ELF-1 (cell line): ENCODE data around the gene DOC2A.
A peak's percentile ranks its signal among the peaks of the same experiment; 100 is the strongest.

Source experiments
- DNase-seq: peaks from one replicate; pipeline ENCODE4 v3.0.0-alpha.2; 2016; ENCODE audit warnings: low read depth, low spot score

The DOC2A gene

DNA sequence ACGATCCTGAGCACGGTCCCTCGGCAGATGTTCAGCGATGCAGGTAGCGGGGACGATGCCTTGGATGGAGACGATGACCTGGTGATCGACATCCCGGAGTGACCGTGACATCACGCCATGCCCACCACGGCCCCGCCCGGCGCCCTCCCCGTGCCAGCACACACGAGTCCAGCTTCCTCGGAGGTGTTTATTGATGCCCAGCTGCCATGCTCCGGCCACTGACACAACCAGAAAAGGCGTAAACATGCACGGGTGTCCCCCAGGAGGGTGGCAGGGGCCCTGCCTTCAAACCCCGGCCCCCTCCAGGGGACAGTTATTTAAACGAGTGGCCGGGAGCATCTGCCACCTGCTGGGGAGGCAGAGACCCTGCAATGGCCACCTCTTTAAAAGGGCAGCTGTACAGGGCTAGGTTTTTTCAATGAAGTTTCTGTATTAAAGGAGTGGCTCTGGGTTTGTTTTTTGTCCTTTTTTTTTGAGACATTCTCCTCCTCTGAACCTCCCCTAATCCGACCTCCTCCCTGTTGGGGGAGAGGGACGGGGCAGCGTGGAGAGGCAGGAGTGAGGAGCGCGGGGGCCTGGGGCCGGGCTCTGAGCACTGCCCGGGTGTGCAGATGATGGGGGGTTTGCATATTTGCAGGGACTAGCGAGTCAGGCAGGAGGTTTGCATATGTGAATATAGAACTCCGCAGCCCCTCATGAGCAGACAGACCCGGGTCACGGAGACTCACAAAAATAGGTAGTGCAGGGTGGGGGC, 5.3 kb downstream of the DOC2A start:
- no peak for DNase-seq

DNA sequence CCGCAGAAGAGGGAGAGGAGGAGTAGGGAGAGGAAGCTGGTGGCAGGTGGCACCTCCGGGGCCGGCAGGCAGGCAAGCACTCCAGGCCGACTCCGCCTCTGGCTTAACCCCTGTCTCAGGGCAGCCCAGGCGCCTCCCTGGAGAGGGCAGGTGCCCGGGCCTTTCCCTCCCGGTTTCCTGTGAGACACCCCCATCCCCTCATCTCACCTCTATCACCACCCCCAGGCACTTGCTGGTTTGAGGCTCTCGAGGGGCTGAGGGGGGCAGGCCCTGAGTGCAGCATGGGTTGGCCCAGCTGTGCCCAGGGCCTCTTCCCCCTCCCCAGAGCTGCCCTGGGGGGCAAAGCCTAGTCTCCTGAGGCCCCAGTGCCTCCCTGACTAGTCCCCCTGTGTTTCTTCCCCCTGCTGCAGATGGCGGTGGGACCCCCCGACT, 6.0 kb downstream of the DOC2A start:
- DNase-seq = no peak

DNA sequence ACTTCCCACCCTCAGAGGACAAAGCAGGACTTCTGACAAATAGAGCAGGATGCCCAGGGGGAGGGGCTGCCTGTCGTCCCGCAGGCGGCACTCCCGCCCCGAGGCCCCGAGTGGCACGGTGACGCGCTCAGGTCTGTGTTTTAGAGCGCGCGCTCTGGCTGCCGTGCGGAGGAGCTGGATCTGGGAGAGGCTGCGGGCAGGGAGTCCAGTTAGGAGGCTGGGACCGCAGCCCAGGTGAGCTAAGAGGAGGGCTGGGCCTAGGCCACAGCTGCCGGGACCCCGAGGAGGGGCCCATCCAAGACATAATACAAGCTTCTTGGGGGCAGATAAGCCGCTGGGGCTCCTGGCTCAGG, 6.4 kb downstream of the DOC2A start:
- DNase-seq = no peak

DNA sequence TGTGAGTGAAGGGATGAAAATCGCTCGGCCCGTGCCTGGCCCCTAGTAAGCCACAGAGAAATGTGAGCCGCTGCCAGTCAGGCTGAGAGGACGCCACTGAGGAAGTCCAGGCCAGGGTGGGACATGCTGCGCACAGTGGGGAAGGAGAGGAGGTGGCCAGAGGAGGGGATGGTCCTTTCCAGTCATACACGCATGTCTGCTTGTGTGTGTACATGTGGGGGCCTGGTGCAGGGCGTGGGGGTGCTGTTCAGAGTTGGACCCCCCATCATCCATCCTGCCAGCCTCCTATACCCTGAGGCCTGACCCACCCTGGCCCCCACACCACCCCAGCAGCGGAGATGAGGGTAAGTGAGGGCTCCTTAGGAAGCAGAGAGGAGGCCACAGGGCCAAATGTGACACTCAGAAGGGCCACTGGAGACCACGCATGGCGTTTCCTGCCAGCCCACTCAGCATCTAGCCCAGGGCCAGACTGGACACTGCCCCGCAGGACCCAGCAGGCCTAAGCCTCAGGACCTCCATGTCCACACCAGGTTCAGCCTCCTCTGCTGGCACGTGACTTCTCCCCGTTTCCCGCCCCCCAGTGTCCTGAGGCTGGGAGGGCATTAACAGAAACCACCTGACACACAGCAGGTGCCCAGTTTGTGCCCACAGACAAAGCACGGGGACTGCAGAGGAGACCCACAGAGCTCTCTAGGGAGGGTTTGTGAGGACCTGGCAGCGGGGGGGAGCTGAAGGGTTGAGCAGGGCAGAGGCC, 7.0 kb downstream of the DOC2A start:
- no peak for DNase-seq

DNA sequence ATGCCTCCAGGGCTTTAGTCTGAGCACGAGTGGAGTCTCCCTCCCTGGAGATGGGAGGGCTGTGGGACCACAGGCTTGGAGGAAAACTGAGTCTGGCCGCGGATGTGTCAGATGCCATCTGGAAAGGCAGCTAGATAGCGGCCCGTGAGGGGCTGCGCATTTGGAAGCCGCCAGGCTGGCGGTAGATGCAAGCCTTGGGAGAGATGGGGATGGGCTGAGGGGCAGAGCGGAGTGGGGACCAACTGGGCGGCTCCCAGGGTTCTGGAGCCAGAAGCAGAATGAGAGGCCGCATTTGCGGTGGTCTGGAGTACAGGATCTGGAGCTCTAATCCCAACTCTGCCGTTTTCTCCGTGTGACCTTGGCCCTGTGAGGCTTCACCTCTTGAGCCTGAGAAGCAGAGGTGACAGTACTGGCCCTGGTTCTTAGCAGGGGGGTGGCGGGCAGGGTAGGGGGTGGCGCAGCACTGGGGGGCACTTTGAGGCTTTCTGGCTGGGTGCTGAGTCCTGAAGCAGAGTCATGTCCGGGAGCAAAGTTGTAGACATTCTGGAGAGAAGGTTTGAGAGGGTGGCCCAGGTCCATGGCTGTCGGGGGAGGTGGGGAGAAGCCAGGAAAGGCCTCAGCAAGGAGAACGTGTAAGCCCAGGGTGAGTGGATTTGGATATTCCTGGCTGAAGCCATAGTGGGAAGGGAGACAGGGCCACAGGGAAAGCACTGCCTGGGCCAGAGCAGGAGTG, 8.0 kb downstream of the DOC2A start:
- no peak for DNase-seq

DNA sequence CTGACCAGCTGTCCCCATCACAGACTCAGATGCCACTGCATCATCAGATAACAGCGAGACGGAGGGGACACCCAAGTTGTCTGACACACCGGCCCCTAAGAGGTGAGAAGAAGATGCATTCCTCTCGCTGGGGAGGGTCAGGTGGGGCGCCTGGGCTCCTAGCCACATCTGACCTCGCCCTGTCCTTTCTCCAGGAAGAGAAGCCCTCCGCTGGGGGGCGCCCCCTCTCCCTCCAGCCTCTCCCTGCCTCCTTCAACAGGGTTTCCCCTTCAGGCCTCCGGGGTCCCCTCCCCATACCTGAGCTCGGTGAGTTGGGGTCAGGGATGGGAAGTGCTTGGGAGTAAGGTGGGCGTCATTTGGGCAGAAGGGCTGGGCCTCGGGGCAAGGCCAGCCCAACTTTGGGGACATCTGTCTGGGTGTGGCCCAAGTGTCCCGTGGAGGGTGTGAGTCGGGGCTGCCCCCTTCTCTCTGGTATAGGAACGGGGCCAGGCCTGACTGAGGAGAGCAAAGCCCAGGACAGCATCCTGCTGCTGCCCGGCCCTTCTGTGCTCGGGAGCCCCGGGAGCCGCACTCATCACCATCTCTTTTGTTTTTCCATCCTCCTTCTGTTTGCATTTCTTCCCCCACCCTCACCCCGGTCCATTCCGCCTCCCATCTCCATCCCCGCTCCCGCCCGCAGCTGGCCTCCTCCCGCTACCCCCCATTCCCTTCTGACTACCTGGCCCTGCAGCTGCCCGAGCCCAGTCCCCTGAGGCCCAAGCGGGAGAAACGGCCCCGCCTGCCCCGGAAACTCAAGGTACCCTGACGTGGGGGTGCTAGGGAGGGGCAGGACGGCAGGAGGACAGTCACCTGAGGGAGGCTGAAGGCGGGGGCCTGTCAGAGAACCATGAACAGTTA, 9.8 kb downstream of the DOC2A start:
- DNase-seq = no peak

DNA sequence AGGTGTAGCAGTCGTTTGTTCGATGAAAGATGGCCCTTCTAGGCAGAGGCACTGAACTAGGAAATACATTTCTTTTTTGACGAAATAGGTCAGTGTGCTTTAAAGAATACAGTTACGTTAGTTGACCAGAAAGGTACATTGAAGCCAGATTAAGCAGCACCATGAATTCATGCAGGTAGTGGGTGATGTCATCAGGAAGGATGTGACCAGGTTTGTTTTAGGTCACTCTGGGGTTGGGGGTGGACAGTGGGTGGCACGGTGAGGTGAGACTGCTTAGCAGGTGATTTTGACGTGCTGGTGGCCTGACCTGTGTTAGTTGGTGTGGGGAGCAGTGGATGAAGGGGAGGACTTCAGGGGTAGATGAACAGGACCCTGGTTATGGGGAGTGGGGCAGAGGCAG, 11.2 kb downstream of the DOC2A start:
- no peak for DNase-seq

DNA sequence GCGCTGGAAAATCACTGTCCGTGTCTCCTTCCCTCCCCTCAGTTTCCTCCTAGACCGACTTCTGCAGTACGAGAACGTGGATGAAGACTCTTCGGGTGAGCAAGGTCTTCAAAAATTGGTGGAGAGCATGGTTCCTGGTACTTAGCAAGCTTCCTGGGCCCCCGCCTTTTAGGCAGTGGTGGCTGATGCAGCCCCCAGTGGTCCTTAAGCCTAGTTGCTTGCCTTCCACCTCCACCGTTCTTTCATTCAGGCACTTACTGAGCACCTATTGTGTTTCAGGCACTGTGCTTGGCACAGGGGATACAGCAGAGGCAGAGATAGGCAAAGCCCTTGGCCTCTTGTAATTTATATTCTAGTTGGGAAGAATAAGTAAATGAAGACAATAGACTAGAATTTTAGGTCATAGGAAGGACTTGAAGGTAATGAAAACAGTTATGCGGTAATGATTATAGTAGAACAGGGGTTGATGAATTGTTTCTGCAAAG, 14.0 kb downstream of the DOC2A start:
- DNase-seq = no peak

DNA sequence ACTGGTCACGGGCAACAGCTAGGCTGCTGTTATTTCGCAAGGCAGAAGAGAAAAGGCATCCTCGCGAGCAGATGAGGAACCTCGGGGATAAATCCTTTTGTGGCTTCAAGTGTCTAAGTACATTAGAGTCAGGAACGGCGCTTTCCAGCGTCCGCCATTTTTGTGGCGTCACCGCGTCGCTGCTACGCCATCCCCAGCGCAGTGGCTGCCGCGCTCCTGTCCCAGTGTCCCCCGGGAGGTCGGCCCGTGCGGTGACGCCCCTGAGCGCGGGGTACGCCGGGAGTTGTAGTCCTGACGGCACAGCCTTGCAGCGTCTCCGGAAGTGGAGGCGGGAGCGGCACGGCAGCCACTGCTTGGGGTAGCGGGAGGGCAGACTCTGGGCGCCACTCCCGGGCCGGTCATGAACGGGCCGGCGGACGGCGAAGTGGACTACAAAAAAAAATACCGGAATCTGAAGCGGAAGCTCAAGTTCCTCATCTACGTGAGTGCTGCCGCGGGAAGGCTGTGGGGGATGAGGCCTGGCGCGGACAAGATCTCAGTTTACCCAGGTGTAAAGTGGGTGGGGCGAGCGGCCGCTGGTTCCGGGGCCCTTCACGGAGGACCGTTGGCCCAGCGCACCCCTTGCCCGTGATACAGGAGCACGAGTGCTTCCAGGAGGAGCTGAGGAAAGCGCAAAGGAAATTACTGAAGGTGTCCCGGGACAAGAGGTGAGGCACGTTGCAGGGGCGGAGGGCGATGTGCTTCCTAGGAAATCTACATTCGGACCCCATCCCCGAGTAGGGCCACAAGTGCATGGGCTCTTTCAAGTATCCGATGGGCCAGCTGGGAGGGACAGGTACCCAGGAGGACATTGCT, 14.7 kb downstream of the DOC2A start, which contains the start of gene INO80E:
INO80E (plus strand) TSS at position 331 of the 855 bp plus-strand sequence; CDS start at position 401, 70 bp downstream.
- peak; percentile 97 for DNase-seq

DNA sequence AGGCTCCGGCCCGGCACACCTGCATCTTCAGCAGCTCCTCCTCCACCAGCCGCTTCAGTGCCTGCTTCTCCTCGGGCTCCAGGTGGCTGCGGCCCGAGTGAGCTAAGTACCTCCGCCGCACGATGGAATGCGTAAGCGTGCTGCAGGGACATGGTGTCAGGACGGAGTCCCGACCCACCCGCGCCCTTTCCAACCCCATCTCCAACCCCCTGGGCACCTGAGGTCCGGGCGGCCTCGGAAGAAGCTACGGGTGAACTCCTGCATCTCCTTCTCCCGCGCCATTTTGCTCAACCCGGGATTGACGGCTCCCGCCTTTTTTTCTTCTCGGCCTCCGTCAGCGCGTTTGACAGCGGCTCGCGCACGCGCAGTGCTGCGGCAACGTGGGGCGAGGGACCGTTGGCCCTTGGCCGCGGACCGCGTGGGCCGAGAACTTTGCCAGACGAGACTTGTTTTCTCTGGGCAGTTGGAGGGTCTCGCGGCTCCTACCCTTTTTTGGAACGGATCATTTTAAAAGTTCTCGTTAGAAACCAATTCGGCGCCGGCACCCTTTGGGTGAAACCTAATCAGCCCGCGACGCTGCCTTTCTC, 15.4 kb downstream of the DOC2A start, which contains the start of gene HIRIP3:
HIRIP3 (minus strand) TSS at position 294 of the 587 bp plus-strand sequence; CDS start at position 282, 12 bp downstream.
- peak; percentile 92 for DNase-seq

DNA sequence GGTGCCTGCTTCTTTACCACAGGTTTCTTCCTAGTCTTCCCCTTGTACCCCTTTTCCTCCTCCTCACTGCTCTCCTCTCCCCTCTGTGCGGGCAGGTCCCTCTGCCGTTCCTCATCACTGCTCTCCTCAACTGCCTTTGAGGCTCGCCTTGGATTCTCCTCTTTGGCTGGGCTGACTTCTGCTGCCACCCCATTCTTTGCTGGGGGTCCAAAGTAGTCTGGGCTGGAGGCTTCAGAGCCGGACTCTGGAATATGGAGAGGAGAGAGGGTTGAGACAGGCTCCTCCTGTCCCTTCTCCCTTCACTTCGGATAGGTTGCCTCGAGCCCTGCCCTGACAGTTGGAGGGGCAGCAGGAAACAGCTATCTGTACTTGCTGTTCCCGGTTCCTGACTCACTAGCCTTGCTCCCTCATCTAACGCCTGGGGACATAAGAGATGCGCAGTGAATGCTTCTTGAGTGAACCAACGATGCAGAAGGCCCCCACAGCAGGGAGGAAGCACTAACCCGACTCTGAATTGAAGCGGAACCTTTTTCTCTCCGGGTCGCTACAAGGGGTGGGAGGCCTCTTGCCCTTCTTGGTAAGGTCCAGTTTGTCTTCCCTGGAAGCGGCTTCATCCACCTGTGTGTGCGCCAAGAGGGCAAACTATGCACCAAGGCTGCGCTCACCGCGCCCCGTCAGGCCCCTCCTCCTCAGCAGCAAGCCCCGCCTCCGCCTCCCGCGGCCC, 16.1 kb downstream of the DOC2A start:
- DNase-seq = no peak

DNA sequence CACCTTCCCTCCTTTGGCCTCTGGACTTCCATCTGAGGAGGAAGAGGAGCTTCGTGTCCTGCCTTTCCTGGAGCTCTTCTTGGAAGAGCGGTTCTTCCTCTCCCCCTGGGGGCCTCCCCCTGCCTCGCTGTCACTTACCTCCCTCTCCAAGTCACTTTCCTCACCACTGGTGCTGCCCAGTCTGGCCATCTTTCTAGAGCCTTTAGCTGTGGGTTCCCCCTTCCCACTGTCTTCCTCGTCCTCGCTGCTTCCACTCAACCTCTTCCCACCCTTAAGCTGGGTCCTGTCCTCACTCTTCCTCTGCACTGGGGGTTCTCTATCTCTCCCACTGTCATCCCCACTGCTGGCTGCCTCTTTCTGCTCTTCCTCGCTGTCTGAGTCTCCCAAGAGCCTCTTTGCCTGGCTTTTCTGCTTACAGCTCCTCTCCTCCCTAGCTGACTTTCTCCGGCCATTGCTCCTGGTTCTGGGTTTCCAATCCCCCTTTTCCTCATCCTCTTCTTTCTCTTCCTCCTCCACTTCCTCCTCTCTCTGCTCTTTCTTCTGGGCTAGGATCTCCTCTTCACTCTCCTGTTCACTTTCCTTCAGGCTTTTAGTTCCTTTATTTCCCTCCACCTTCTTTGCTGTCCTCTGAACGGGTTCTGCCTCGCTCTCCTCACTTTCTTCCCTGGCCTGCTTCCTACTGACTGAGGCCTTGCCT, 16.8 kb downstream of the DOC2A start:
- no peak for DNase-seq

DNA sequence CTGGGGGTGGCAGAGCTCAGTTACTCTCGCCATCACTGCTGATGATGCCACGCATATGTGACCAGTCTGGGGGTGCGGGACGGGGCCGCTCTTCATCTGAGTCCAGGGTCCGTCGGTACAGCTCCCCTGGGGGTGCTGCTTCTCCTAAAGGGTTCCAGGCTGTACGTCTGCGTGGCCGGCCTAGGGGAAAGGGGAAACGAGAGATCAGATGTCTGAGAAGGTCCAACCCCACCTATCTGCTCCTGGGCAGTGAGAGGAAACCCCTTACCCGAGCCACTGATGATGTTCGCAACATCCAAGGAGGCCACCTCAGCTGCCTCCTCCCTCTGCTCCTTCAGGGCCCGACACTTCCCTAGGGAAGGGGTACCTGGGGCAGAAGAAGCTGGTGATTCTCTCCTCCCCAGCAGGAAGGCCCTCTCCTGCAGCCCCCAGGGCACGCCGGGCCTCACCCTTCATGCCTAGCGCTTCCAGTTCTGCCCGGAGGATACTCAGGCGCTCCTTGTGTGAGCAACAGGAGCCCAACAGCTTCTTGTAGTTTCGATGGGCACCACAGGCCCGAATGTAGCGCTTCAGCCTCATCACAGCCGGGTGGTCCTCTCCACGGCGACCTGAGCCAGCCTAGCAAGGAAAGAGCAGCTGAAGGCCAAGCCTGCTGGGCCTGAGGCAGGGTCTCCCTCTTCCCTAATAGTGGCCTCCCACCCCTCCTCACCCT, 17.5 kb downstream of the DOC2A start:
- DNase-seq = no peak

DNA sequence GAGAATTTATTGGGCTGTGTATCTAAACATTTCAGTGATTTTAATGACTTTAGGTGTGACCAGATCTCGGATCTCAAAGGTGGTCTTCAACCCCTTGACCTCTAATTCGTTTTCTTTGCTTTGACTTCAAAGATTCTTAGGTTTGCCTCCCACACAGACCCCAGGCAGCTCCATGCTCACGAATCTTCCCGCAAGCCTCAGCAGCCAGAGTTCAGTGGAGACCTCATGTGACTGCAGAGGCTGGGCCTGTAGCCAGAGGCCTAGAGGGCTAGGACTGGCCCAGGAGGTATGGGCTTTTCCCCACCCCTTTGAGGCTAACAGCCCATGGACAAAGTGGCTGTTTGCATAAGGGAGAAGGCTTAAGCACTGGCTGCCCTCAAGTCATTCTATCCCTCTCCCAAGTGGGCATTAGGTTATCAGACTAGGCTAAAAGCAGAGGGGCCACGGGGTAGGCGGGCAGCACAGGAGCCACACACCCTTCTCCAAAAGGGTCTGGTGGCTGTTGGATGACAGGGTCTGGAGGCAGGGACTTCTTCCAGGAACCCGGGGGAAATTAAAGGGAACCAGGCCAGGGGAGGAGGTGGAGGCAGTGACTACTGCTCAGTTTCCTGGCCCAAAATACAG, 18.4 kb downstream of the DOC2A start:
- no peak for DNase-seq

DNA sequence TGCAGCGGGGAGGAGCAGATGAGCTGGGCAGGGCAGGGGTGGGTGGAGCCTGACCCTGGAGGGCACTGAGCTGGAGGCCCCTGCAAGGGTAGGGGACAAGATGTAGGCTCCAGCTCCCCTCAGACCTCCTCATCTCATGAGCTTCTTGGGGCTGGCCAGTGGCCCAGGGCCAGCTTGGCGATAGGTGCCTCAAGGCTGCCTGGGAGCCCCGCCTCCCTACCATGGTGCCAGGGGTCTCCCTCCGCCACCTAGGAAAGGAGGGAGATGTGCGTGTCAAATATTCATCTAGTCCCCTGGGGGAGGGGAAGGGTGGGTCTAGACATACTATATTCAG, 19.3 kb downstream of the DOC2A start:
- no peak for DNase-seq

DNA sequence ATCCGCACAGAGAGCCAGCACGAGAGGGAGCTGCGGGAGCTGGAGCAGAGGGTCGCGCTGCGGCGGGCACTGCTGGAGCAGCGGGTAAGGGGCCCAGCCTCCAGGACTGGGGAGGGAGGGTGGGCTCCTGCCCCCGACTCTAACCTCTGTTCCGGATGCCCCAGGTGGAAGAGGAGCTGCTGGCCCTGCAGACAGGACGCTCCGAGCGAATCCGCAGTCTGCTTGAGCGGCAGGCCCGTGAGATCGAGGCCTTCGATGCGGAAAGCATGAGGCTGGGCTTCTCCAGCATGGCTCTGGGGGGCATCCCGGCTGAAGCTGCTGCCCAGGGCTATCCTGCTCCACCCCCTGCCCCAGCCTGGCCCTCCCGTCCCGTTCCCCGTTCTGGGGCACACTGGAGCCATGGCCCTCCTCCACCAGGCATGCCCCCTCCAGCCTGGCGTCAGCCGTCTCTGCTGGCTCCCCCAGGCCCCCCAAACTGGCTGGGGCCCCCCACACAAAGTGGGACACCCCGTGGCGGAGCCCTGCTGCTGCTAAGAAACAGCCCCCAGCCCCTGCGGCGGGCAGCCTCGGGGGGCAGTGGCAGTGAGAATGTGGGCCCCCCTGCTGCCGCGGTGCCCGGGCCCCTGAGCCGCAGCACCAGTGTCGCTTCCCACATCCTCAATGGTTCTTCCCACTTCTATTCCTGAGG, 19.8 kb downstream of the DOC2A start:
- no peak for DNase-seq

DNA sequence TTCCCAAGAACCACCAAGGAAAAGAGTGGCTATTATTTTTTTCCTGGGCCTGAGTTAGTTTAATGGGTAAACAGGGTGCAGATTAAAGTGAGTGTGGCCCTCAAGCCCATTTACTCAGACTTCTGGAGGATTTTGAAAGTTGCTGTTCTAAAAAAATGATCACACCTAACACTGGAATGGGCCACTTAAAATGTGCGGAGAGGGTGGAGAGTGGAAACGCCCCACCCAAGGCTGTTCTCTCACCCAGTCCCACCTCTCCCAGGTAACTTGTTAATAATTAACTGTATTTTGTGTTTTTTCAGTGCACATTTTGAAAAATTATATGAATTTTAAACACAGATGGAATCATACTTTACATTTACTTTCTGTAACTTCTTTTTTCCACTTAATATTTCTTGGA, 20.8 kb downstream of the DOC2A start:
- DNase-seq = no peak
